Left lung (tissue), 10 donors: ENCODE results near the gene PUM1. TPM values are rescaled to one million over a fixed set of nuclear protein-coding genes. Genes with fewer than 3 reads are reported as not detected.

Experiments
- ATAC-seq: fragments of 200-7000 bp; cut with Tn5 transposase; one replicate; pipeline ENCODE4 v1.9.1; 2020; ENCODE audit warnings: moderate library complexity
- DNase-seq, 4 donors: peaks; one replicate each; pipeline ENCODE4 v3.0.0-alpha.2; 2013 to 2020
- H3K27ac ChIP-seq, 2 donors: fragments of 200-600 bp; sonication (generic) in 1 of 2; one replicate each; pipeline versions ENCODE4 v1.5.0 to v1.8.0; 2020 to 2021
- H3K27me3 ChIP-seq, 2 donors: fragments of 200-600 bp; sonication (generic) in 1 of 2; one replicate each; pipeline versions ENCODE4 v1.5.0 to v1.8.0; 2020 to 2021
- H3K36me3 ChIP-seq, 2 donors: fragments of 200-600 bp; sonication (generic) in 1 of 2; one replicate each; pipeline versions ENCODE4 v1.5.0 to v1.8.0; 2020 to 2021
- H3K4me1 ChIP-seq, 2 donors: fragments of 200-600 bp; one replicate each; pipeline ENCODE4 v1.8.0; 2021
- H3K4me3 ChIP-seq, 2 donors: fragments of 200-600 bp; sonication (generic) in 1 of 2; one replicate each; pipeline versions ENCODE4 v1.5.0 to v1.8.0; 2020 to 2021; ENCODE audit warnings: mild to moderate bottlenecking in 1 of 2
- H3K9me3 ChIP-seq, 2 donors: fragments of 200-600 bp; sonication (generic) in 1 of 2; one replicate each; pipeline versions ENCODE4 v1.5.0 to v1.8.0; 2020 to 2021
- CTCF ChIP-seq, 2 donors: fragments of 200-600 bp; sonication (generic) in 1 of 2; IDR thresholded peaks; one replicate each; pipeline versions ENCODE4 v1.5.0 to v1.8.0; 2021; ENCODE audit warnings: antibody characterized with exemption in 2 of 2
- intact Hi-C, 2 donors: fragments of 100-400 bp; cut with DNase I; formaldehyde crosslinking; loops; one replicate each; pipeline versions ENCODE4 v1.11.2 to v1.14.2; 2022
- polyA plus RNA-seq, 6 donors: library from polyadenylated mRNA; unstranded; fragments of 120-200 nt; gene quantifications; one replicate each; pipeline ENCODE4 v1.2.1, GENCODE V29; 2013; ENCODE audit not compliant: insufficient read length in 6 of 6
- total RNA-seq, 2 donors: library from RNA; stranded (reverse); fragmentation: NEBNext Ultra II Directional; extraction: Animal tissue kit (Norgen Biotek cat#: 25700); gene quantifications; one replicate each; pipeline ENCODE4 v1.2.1, GENCODE V29; 2021
- donor health status: DM: no; HTN: yes; CAD: no.
- donor health status: DM: no; HTN: no; CAD: no.

PUM1 gene
- total and polyA plus RNA-seq, 8 donors = 96.7 to 125 (median 108) TPM

DNA sequence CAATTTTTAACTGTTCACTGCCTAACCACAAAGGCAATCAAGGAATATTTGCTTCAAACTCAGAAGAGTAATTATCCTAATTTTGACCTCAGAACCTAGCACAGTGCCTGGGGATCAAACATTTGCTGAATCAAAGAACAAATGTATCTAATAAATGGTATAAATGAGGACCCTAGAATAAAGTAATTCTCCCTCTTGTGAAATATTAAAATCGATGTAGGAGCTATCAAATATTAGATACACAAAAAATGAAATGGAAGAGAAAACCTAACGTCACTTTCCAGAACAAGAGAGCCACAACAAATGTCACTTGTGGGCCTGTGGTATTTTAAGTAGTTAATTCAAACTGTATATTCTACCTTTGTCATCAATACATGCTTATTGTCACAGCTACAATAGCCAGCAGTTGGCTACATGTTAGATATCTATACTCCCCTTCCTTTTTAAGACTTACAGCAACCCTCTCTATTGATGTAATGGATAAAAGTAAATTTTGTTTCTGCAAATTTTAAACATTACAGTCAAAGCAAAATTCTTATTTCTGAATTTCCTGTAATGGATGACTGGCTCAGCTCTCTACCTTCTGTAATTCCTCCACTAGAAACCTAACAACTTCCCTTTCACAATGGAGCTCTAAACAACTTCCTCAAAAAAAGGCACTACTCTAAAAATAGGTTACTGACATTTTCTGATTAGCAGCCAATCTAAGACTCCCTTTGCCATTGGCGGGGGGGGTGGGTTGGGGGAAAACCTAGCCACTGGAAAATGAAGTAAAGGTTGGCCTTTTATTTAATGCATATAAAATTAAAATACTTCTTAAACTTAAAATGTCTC is 37.6 kb downstream of the PUM1 start:
- no peak overlapping the region for H3K4me3 ChIP-seq
- ATAC-seq (peak; percentile 57), DNase-seq (no peak)
- H3K36me3 ChIP-seq = peaks cover 0 to 6% of the 10 kb centered on the region in 2 donors
- H3K27ac ChIP-seq = peak overlapping the region in 1 of 2 donors; percentile 84
- intact Hi-C loops = no loop called here
- no peaks in the 10 kb centered on the region for H3K27me3 ChIP-seq
- no peak for TF ChIP-seq CTCF (IDR thresholded peaks at IDR 0.05)
- H3K9me3 ChIP-seq = no peaks in the 10 kb centered on the region
- H3K4me1 ChIP-seq = peaks cover 35 to 86% of the 10 kb centered on the region in 2 donors

GRCh38 chr1:31022259-31022658 is 43.3 kb downstream of the PUM1 start:
- intact Hi-C loops = no loop called here
- H3K4me1 ChIP-seq = peaks cover 14 to 80% of the 10 kb centered on the region in 2 donors

DNA sequence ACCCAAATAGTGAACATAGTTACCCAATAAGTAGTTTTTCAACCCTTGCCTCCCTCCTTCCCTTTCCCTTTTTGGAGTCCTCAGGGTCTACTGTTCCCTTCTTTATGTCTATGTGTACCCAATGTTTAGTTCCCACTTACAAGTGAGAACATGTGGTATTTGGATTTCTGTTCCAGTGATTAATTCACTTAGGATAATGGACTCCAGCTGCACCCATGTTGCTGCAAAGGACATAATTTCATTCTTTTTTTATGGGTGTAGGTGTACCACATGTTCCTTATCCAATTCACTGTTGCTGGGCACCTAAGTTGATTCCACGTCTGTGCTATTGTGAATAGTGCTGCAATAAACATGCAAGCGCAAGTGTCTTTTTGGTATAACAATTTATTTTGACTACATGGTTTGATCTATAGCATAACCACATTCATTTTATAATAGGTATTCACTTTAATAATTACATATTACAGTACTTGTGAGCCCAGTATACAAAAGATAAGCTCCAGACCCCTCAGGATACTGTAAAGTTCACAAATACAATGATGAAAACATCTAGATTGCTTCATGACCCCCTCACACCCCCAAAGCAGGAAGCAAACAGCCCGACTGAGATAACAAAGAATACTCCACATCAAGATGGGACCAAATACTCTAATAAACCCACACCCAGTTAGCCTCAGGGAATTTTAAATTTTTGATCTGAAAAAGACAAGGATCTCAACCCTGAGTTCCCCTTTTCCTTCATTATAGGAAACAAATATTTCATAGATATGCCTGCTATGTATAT is 45.3 kb downstream of the PUM1 start:
- peaks cover 6 to 70% of the 10 kb centered on the region in 2 donors for H3K4me1 ChIP-seq
- ATAC-seq = no peak
- no peaks in the 10 kb centered on the region for H3K9me3 ChIP-seq
- TF ChIP-seq CTCF (IDR thresholded peaks at IDR 0.05) = no peak
- no peak overlapping the region for H3K4me3 ChIP-seq
- H3K27me3 ChIP-seq = no peaks in the 10 kb centered on the region
- H3K27ac ChIP-seq = no peak overlapping the region
- H3K36me3 ChIP-seq = peaks cover 0 to 7% of the 10 kb centered on the region in 2 donors
- DNase-seq = no peak
- intact Hi-C loops = no loop called here

More at GRCh38 chr1:31022259-31022658, 43.3 kb downstream of the PUM1 start:
- H3K36me3 ChIP-seq = peaks cover 0 to 7% of the 10 kb centered on the region in 2 donors
- no peak for ATAC-seq
- no peak overlapping the region for H3K27ac ChIP-seq
- no peak for TF ChIP-seq CTCF (IDR thresholded peaks at IDR 0.05)
- no peak for DNase-seq
- H3K27me3 ChIP-seq = no peaks in the 10 kb centered on the region
- H3K9me3 ChIP-seq = no peaks in the 10 kb centered on the region
- H3K4me3 ChIP-seq = no peak overlapping the region

- no peak for TF ChIP-seq CTCF (IDR thresholded peaks at IDR 0.05)
- DNase-seq = no peak
- intact Hi-C loops = no loop called here
- H3K4me3 ChIP-seq = no peak overlapping the region
- no peaks in the 10 kb centered on the region for H3K9me3 ChIP-seq
- H3K27ac ChIP-seq = no peak overlapping the region
- no peaks in the 10 kb centered on the region for H3K27me3 ChIP-seq
- peaks cover 0 to 62% of the 10 kb centered on the region in 2 donors for H3K4me1 ChIP-seq
- peaks cover 0 to 7% of the 10 kb centered on the region in 2 donors for H3K36me3 ChIP-seq
- no peak for ATAC-seq
Measured at GRCh38 chr1:31019401-31019800, 46.1 kb downstream of the PUM1 start.

DNA sequence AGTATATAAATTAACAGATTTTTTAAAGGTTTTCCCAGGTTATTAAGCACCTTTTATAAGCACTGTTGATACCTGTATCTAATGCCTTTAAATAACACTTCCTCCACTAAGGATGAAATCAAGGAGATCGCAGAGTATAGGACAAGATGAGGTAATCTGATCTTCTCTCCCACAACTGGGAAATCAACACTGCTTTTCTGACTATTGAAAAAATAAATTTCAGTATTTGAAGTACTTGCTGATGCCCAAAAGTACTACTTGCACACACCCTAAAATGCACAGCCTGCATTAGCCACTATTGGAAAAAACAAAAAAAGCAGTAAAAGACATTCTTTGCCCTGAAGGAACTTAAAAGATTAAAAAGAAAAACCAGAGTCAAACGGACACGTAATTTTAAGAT is 48.6 kb downstream of the PUM1 start:
- ATAC-seq = no peak
- Histone ChIP-seq H3K4me1 (peaks cover 13 to 57% of the 10 kb centered on the region in 2 donors), H3K27ac (no peak overlapping the region), H3K4me3 (no peak overlapping the region), H3K27me3 (no peaks in the 10 kb centered on the region), H3K36me3 (no peaks in the 10 kb centered on the region), H3K9me3 (no peaks in the 10 kb centered on the region)
- no peak for TF ChIP-seq CTCF (IDR thresholded peaks at IDR 0.05)
- intact Hi-C loops = no loop called here
- no peak for DNase-seq
